Activated T-cell treated with anti-CD3 and anti-CD28 coated beads, Interleukin-2, amount 50 U/mL, for 72 hours (primary cell): ENCODE data around the gene TPST1. TPM values are rescaled to one million over a fixed set of nuclear protein-coding genes. Genes with fewer than 3 reads are reported as not detected.

Experiments used
- ATAC-seq, 2 donors: fragments of 150-1000 bp; cut with Tn5 transposase; replicated peaks in 1 of 2; 2 replicates each; pipeline ENCODE4 v1.10.0; 2021; ENCODE audit warnings: moderate library complexity in 2 of 2, mild to moderate bottlenecking in 1 of 2
- DNase-seq, 2 donors: peaks; one replicate each; pipeline ENCODE4 v3.0.0; 2021 to 2022; ENCODE audit warnings: mixed read lengths in 1 of 2
- H3K27ac Mint-ChIP-seq: one replicate; pipeline ENCODE4 v1.8.0; 2022; ENCODE audit warnings: mild to moderate bottlenecking, moderate library complexity, mixed read lengths
- H3K27me3 Mint-ChIP-seq: one replicate; pipeline ENCODE4 v1.8.0; 2022; ENCODE audit warnings: low read depth, mixed read lengths
- H3K36me3 Mint-ChIP-seq, 2 donors: one replicate each; pipeline ENCODE4 v1.8.0; 2022; ENCODE audit warnings: mixed read lengths in 2 of 2, mild to moderate bottlenecking in 1 of 2; ENCODE audit not compliant: insufficient read depth in 2 of 2
- H3K4me1 Mint-ChIP-seq: one replicate; pipeline ENCODE4 v1.8.0; 2022; ENCODE audit warnings: low read depth, mixed read lengths
- H3K4me3 Mint-ChIP-seq, 2 donors: one replicate each; pipeline ENCODE4 v1.8.0; 2022; ENCODE audit warnings: mild to moderate bottlenecking in 2 of 2, mixed read lengths in 2 of 2, moderate library complexity in 2 of 2
- H3K9me3 Mint-ChIP-seq, 2 donors: one replicate each; pipeline ENCODE4 v1.8.0; 2022; ENCODE audit warnings: mixed read lengths in 2 of 2
- total RNA-seq, 2 donors: library from RNA; stranded (reverse); gene quantifications; one replicate each; pipeline ENCODE4 v1.2.3, GENCODE V29; 2022

Gene TPST1
- total RNA-seq, 2 donors from 2014 or later, result 2.1 to 2.3 TPM

DNA sequence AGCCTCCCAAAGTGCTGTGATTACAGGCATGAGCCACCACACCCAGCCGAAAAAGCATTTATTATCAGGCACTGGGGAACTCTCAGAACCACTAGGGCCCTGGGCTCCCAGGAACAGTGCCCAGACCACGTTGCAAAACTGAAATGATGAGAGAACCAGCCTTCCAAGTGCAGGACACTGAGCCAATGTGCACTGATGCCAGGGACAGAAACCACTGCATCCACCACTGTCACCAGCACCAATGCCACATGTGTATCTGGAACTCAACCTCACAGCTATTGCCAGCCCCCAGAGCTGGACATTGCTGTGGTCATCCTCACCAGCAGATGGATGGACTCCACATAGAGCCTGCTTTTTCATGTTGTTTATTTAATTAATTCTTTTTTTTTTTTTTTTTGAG, 28.2 kb upstream of the TPST1 start:
- no peaks in the 10 kb centered on the region for H3K36me3 Mint-ChIP-seq
- H3K27me3 Mint-ChIP-seq, result no peaks in the 10 kb centered on the region
- peaks cover 6% of the 10 kb centered on the region for H3K4me1 Mint-ChIP-seq
- H3K27ac Mint-ChIP-seq, result no peak overlapping the region
- no peaks in the 10 kb centered on the region for H3K9me3 Mint-ChIP-seq
- ATAC-seq, result no peak
- no peak overlapping the region for H3K4me3 Mint-ChIP-seq
- DNase-seq, result no peak

DNA sequence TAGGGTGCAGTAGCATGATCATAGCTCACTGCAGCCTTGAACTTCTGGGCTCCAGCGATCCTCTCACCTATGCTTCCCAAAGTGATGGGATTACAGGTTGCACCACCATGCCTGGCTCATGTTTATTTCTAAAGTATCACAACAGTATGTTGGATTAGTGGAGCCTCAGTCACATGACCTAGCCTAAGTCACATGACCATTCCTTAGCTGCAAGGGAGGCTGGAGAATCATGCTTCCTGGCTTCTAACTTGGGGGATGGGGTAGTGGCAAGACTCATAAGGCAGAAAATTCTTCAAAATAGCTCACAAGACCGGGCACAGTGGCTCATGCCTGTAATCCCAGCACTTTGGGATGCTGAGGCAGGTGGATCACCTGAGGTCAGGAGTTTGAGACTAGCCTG, 26.9 kb upstream of the TPST1 start:
- ATAC-seq (no peak), DNase-seq (no peak)
- H3K36me3 Mint-ChIP-seq, result no peaks in the 10 kb centered on the region
- H3K4me1 Mint-ChIP-seq, result peaks cover 1% of the 10 kb centered on the region
- H3K9me3 Mint-ChIP-seq, result no peaks in the 10 kb centered on the region
- no peak overlapping the region for H3K27ac Mint-ChIP-seq
- no peak overlapping the region for H3K4me3 Mint-ChIP-seq
- H3K27me3 Mint-ChIP-seq, result no peaks in the 10 kb centered on the region

- Mint-ChIP-seq H3K27ac (no peak overlapping the region), H3K36me3 (peaks cover 0 to 2% of the 10 kb centered on the region in 2 donors), H3K27me3 (no peaks in the 10 kb centered on the region), H3K4me3 (no peak overlapping the region), H3K4me1 (no peaks in the 10 kb centered on the region), H3K9me3 (no peaks in the 10 kb centered on the region)
- ATAC-seq, result no peak
- DNase-seq, result no peak
Measured at GRCh38 chr7:66181329-66181728, 23.8 kb upstream of the TPST1 start.

DNA sequence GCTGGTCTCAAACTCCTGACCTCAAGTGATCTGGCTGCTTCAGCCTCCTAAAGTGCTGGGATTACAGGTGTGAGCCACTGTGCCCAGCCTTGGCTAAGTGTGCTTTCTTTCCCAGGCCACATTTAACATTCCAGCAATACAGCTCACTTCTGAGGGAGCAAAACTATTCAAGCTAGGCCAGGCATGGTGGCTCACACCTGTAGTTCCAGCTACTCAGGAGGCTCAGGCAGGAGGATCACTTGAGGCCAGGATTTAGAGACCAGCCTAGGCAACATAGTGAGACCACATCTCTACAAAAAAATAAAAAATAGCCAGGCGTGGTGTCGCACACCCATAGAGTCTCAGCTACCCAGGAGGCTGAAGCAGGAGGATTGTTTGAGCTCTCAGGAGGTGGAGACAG, 23.3 kb upstream of the TPST1 start:
- ATAC-seq, result no peak
- Mint-ChIP-seq H3K27me3 (no peaks in the 10 kb centered on the region), H3K27ac (no peak overlapping the region), H3K36me3 (peaks cover 0 to 2% of the 10 kb centered on the region in 2 donors), H3K4me1 (no peaks in the 10 kb centered on the region), H3K4me3 (no peak overlapping the region), H3K9me3 (no peaks in the 10 kb centered on the region)
- no peak for DNase-seq

GRCh38 chr7:66182920-66183319, 22.2 kb upstream of the TPST1 start:
- H3K9me3 Mint-ChIP-seq, result no peaks in the 10 kb centered on the region
- no peak for DNase-seq
- H3K4me1 Mint-ChIP-seq, result no peaks in the 10 kb centered on the region
- no peak overlapping the region for H3K4me3 Mint-ChIP-seq
- H3K36me3 Mint-ChIP-seq, result peaks cover 0 to 2% of the 10 kb centered on the region in 2 donors
- no peak overlapping the region for H3K27ac Mint-ChIP-seq
- no peak for ATAC-seq
- H3K27me3 Mint-ChIP-seq, result no peaks in the 10 kb centered on the region

DNA sequence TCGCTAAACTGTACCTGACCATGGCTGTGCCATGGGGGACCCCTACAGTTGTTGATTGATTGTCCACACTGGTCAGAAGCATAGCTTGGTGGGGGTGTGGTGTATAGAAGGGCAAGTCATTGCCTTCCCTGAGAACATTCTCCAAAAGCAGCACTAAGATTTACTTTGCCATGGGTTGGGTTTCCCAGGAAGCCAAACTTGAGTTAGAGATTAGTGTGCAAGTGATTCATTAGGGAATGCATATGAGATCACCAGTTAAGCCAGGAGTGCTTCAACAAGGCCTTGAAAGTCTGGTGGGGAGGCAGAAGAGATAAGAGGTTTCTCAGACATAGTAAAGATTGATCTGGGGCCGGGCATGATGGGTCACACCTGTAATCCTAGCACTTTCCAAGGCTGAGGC, 21.4 kb upstream of the TPST1 start:
- peaks cover 0 to 2% of the 10 kb centered on the region in 2 donors for H3K36me3 Mint-ChIP-seq
- no peaks in the 10 kb centered on the region for H3K9me3 Mint-ChIP-seq
- DNase-seq (no peak), ATAC-seq (no peak)
- H3K27ac Mint-ChIP-seq, result no peak overlapping the region
- no peaks in the 10 kb centered on the region for H3K27me3 Mint-ChIP-seq
- no peaks in the 10 kb centered on the region for H3K4me1 Mint-ChIP-seq
- no peak overlapping the region for H3K4me3 Mint-ChIP-seq

GRCh38 chr7:66185680-66186187, 19.4 kb upstream of the TPST1 start:
- Mint-ChIP-seq H3K4me3 (no peak overlapping the region), H3K4me1 (no peaks in the 10 kb centered on the region), H3K36me3 (peaks cover 0 to 2% of the 10 kb centered on the region in 2 donors), H3K9me3 (no peaks in the 10 kb centered on the region), H3K27ac (no peak overlapping the region), H3K27me3 (no peaks in the 10 kb centered on the region)
- no peak for DNase-seq
- ATAC-seq, result no peak

GRCh38 chr7:66186991-66187390, 18.1 kb upstream of the TPST1 start:
- H3K4me3 Mint-ChIP-seq, result no peak overlapping the region
- H3K36me3 Mint-ChIP-seq, result peaks cover 0 to 2% of the 10 kb centered on the region in 2 donors
- DNase-seq (no peak), ATAC-seq (no peak)
- H3K9me3 Mint-ChIP-seq, result no peaks in the 10 kb centered on the region
- no peak overlapping the region for H3K27ac Mint-ChIP-seq
- H3K27me3 Mint-ChIP-seq, result no peaks in the 10 kb centered on the region
- H3K4me1 Mint-ChIP-seq, result no peaks in the 10 kb centered on the region

GRCh38 chr7:66187905-66188304, 17.2 kb upstream of the TPST1 start:
- peaks cover 0 to 2% of the 10 kb centered on the region in 2 donors for H3K36me3 Mint-ChIP-seq
- no peaks in the 10 kb centered on the region for H3K27me3 Mint-ChIP-seq
- ATAC-seq, result no peak
- no peak overlapping the region for H3K27ac Mint-ChIP-seq
- H3K4me1 Mint-ChIP-seq, result no peaks in the 10 kb centered on the region
- H3K4me3 Mint-ChIP-seq, result no peak overlapping the region
- no peaks in the 10 kb centered on the region for H3K9me3 Mint-ChIP-seq
- no peak for DNase-seq

- Mint-ChIP-seq H3K36me3 (peaks cover 0 to 2% of the 10 kb centered on the region in 2 donors), H3K4me3 (no peak overlapping the region), H3K27ac (no peak overlapping the region), H3K4me1 (no peaks in the 10 kb centered on the region), H3K27me3 (no peaks in the 10 kb centered on the region), H3K9me3 (no peaks in the 10 kb centered on the region)
- ATAC-seq, result no peak
- DNase-seq, result no peak
Measured at GRCh38 chr7:66188645-66189044, 16.5 kb upstream of the TPST1 start.

GRCh38 chr7:66189695-66190503, 15.2 kb upstream of the TPST1 start:
- DNase-seq (no peak), ATAC-seq (no peak)
- no peak overlapping the region for H3K4me3 Mint-ChIP-seq
- H3K27me3 Mint-ChIP-seq, result no peaks in the 10 kb centered on the region
- H3K4me1 Mint-ChIP-seq, result no peaks in the 10 kb centered on the region
- H3K36me3 Mint-ChIP-seq, result peaks cover 0 to 2% of the 10 kb centered on the region in 2 donors
- no peaks in the 10 kb centered on the region for H3K9me3 Mint-ChIP-seq
- H3K27ac Mint-ChIP-seq, result no peak overlapping the region

GRCh38 chr7:66190504-66190857, 14.7 kb upstream of the TPST1 start:
- H3K36me3 Mint-ChIP-seq, result peaks cover 0 to 2% of the 10 kb centered on the region in 2 donors
- ATAC-seq (no peak), DNase-seq (no peak)
- no peaks in the 10 kb centered on the region for H3K9me3 Mint-ChIP-seq
- no peaks in the 10 kb centered on the region for H3K27me3 Mint-ChIP-seq
- H3K4me3 Mint-ChIP-seq, result no peak overlapping the region
- no peak overlapping the region for H3K27ac Mint-ChIP-seq
- no peaks in the 10 kb centered on the region for H3K4me1 Mint-ChIP-seq

GRCh38 chr7:66193146-66193725, 11.9 kb upstream of the TPST1 start:
- Mint-ChIP-seq H3K27ac (no peak overlapping the region), H3K4me1 (no peaks in the 10 kb centered on the region), H3K36me3 (no peaks in the 10 kb centered on the region), H3K9me3 (no peaks in the 10 kb centered on the region), H3K4me3 (no peak overlapping the region), H3K27me3 (no peaks in the 10 kb centered on the region)
- no peak for ATAC-seq
- DNase-seq, result no peak

GRCh38 chr7:66198469-66198868, 6.7 kb upstream of the TPST1 start:
- no peak for DNase-seq
- Mint-ChIP-seq H3K36me3 (no peaks in the 10 kb centered on the region), H3K27ac (no peak overlapping the region), H3K4me1 (peaks cover 9% of the 10 kb centered on the region), H3K27me3 (no peaks in the 10 kb centered on the region), H3K4me3 (no peak overlapping the region), H3K9me3 (no peaks in the 10 kb centered on the region)
- no peak for ATAC-seq
